Ishikawa (cell line): Measurements from ENCODE around the gene BTRC.

ENCODE experiments used
- CEBPB ChIP-seq: IDR thresholded peaks from 2 replicates; pipeline ENCODE4 v1.6.1; 2012
- CREB1 ChIP-seq: IDR thresholded peaks from 2 replicates; pipeline ENCODE4 v1.6.1; 2012; ENCODE audit warnings: low read depth
- EGR1 ChIP-seq: IDR thresholded peaks from 2 replicates; pipeline ENCODE4 v1.6.1; 2012
- EP300 ChIP-seq: IDR thresholded peaks from 2 replicates; pipeline ENCODE4 v1.6.1; 2012; ENCODE audit warnings: borderline replicate concordance
- FOXM1 ChIP-seq: IDR thresholded peaks from 2 replicates; pipeline ENCODE4 v1.6.1; 2012; ENCODE audit warnings: low read depth, borderline replicate concordance
- NFIC ChIP-seq: IDR thresholded peaks from 2 replicates; pipeline ENCODE4 v1.6.1; 2012
- RAD21 ChIP-seq: IDR thresholded peaks from 2 replicates; pipeline ENCODE4 v1.6.1; 2012; ENCODE audit warnings: low read depth
- TAF1 ChIP-seq: IDR thresholded peaks from 2 replicates; pipeline ENCODE4 v1.6.1; 2012; ENCODE audit warnings: low read depth, mild to moderate bottlenecking
- TCF12 ChIP-seq: IDR thresholded peaks from 2 replicates; pipeline ENCODE4 v1.6.1; 2012; ENCODE audit warnings: low read depth
- TEAD4 ChIP-seq: IDR thresholded peaks from 2 replicates; pipeline ENCODE4 v1.6.1; 2012
- USF1 ChIP-seq: IDR thresholded peaks from 2 replicates; pipeline ENCODE4 v1.6.1; 2012
- YY1 ChIP-seq: IDR thresholded peaks from 2 replicates; pipeline ENCODE4 v1.6.1; 2012; ENCODE audit warnings: low read depth
- ZBTB7A ChIP-seq: IDR thresholded peaks from 2 replicates; pipeline ENCODE4 v1.6.1; 2012; ENCODE audit warnings: low read depth
- TF ChIP-seq, protein P1 (sequence below): IDR thresholded peaks from 2 replicates; pipeline ENCODE4 v1.6.1; 2012; ENCODE audit warnings: low read depth, mild to moderate bottlenecking
- TF ChIP-seq, protein P2 (sequence below): IDR thresholded peaks from 2 replicates; pipeline ENCODE4 v1.6.1; 2012

The BTRC gene

DNA sequence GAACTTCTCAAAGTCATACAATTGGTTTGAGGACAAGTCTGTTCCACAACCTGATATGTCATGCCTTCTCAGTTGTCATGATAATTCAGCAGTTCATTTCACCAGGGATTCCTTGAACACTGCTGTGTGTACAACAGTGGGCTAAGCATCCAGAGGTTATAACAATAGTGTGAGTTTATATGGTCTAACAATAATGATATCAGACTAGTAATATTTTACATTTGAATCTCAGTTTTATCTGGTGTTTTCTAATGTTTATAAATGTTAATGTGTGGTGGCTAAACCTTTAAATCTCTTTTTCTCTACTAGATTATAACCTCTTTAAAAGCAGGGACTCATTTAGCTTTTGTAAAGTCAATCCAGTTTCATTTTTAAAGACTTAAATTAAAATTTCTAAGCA is 48.7 kb downstream of the BTRC start:
- TF ChIP-seq RAD21, result no peak
- TF ChIP-seq CREB1, result no peak
- TF ChIP-seq CEBPB, result no peak
- TF ChIP-seq USF1, result no peak
- TF ChIP-seq TCF12, result no peak
- TF ChIP-seq EP300, result no peak
- no peak for TF ChIP-seq TAF1
- no peak for TF ChIP-seq ZBTB7A

- TF ChIP-seq RAD21 (no peak), EGR1 (no peak), ZBTB7A (no peak), CEBPB (no peak), FOXM1 (no peak), USF1 (no peak), EP300 (no peak), TEAD4 (no peak), TCF12 (no peak), YY1 (no peak), TAF1 (no peak), CREB1 (no peak)
- TF ChIP-seq, protein P1, sequence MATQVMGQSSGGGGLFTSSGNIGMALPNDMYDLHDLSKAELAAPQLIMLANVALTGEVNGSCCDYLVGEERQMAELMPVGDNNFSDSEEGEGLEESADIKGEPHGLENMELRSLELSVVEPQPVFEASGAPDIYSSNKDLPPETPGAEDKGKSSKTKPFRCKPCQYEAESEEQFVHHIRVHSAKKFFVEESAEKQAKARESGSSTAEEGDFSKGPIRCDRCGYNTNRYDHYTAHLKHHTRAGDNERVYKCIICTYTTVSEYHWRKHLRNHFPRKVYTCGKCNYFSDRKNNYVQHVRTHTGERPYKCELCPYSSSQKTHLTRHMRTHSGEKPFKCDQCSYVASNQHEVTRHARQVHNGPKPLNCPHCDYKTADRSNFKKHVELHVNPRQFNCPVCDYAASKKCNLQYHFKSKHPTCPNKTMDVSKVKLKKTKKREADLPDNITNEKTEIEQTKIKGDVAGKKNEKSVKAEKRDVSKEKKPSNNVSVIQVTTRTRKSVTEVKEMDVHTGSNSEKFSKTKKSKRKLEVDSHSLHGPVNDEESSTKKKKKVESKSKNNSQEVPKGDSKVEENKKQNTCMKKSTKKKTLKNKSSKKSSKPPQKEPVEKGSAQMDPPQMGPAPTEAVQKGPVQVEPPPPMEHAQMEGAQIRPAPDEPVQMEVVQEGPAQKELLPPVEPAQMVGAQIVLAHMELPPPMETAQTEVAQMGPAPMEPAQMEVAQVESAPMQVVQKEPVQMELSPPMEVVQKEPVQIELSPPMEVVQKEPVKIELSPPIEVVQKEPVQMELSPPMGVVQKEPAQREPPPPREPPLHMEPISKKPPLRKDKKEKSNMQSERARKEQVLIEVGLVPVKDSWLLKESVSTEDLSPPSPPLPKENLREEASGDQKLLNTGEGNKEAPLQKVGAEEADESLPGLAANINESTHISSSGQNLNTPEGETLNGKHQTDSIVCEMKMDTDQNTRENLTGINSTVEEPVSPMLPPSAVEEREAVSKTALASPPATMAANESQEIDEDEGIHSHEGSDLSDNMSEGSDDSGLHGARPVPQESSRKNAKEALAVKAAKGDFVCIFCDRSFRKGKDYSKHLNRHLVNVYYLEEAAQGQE, result no peak
- TF ChIP-seq, protein P2, sequence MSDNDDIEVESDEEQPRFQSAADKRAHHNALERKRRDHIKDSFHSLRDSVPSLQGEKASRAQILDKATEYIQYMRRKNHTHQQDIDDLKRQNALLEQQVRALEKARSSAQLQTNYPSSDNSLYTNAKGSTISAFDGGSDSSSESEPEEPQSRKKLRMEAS, result no peak
Observed at GRCh38 chr10:101403161-101403560, 49.2 kb downstream of the BTRC start.

GRCh38 chr10:101405001-101405400 is 51.0 kb downstream of the BTRC start:
- TF ChIP-seq, protein P1, result no peak
- TF ChIP-seq, protein P2, result no peak
- TF ChIP-seq ZBTB7A (no peak), EP300 (no peak), CREB1 (no peak), YY1 (no peak), TEAD4 (no peak)

GRCh38 chr10:101411598-101411997 is 57.6 kb downstream of the BTRC start:
- TF ChIP-seq CEBPB (no peak), TCF12 (no peak)
- TF ChIP-seq, protein P1, result no peak

DNA sequence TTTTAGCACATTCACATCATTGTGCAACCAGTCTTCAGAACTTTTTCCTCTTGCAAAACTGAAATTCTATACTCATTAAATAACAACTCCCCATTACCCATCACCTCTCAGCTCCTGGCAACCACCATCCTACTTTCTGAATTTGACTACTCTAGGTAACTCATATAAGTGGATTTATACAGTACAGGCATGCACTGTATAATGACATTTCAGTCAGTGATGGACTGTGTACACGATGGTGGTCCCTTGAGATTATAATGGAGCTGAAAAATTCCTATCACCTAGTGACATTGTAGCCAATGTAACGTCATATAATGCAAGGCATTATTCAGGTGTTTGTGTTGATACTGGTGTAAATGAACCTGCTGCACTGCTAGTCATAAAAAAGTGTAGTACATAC is 60.1 kb downstream of the BTRC start:
- TF ChIP-seq, protein P2, result no peak
- TF ChIP-seq RAD21 (no peak), TEAD4 (no peak), NFIC (no peak), FOXM1 (no peak), EP300 (no peak), CREB1 (no peak)
- TF ChIP-seq, protein P1, result no peak
